NOMO-1 (cell line): ENCODE results near the gene IQCH.

ENCODE experiments used
- DNase-seq, 2 experiments: peaks; one replicate each; lab custom pipeline; 2025; ENCODE audit not compliant: unreplicated experiment in 2 of 2; lab: John Stamatoyannopoulos, UW

The IQCH gene

DNA sequence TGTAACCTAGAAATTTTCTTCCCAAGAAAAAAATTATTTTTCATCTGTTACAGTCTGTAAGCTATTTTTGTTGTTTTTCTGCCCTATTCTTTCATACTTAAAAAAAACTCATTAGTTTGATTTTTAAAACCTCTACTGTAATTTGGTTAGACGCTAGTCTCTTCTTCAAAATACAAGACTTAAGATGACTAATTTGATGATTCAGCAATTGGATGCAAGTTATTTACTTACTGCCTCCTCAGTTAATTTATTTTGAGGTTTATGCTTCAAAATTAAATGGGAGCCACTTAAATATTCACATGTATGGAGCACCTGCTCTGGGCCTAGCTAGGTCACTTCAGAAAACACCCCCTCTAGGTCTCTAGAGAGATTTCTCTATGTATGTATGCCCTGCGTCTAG lies 132.4 kb downstream of the IQCH start:
- no peak for DNase-seq

DNA sequence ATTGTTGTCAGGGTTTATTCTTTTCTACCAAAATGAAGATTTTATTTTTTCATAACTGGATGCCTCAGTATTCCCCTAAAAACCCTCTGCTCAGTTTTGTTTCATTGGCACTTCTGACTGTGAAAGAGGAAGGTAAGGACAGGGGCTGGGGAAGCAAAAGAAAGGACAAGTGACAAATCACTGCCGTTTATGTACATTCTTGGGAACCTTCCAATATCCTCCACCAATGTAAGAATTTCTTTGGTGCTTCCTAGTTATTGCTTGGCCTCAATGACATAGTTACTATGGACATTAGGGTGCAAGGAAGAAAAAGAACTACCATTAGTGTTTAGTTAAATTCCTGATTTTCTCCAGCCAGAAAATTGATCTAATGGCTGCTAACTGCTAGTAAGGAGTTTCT lies 135.4 kb downstream of the IQCH start:
- no peak for DNase-seq

DNA sequence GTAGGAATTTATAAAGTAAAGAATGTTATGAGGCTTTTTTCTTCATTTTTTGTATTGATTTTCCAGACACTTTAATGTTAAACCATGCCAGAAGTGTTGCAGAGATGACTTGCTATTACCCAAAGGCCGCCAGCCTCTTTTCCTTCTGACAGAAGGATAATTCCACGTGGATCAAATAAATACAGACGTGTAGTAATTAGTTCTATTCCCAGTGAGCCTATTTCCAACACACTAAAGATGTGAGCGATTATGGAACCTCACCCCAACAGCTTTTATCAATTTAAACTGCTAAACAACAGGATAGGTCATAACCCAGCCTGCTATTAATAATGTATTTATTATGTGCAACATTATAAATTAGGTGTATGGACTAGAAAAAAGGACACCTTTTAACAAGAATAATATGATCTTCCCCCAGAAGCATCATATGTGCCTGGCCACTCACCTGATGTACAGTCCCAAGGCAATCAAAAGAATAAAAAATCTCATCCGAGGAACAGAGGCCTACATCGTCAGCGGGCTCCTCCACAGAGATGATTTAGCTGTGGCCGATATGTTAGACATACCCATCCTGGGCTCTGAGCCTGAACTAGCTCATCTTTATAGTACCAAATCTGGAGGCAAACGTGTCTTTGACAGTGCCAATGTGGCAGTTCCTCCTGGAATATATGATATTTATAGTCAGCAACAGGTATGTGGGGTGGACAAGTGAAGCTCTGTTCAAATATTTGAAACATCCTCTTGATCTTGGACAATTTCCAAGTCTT lies 140.5 kb downstream of the IQCH start:
- DNase-seq = no peak

DNA sequence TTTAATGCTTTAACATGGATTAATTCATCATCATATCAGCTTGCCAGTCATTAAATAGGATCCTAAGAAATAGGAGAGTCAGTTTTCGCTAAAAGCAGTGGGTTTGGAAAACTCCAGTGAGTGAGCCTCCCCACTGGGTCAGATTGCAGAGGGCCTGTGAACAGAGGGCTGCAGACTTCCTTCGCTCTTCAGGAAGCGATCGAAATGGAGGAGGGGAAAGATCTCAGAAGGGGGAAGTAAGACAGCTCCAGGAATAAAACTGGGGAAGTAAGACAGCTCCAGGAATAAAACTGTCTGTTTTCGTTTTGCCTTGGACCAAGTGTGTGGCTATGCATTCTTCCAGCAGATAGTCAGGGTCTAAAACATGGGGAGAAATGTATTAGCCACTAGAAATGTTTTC lies 141.5 kb downstream of the IQCH start:
- peak in 1 of 2 experiments; percentile 46 for DNase-seq

DNA sequence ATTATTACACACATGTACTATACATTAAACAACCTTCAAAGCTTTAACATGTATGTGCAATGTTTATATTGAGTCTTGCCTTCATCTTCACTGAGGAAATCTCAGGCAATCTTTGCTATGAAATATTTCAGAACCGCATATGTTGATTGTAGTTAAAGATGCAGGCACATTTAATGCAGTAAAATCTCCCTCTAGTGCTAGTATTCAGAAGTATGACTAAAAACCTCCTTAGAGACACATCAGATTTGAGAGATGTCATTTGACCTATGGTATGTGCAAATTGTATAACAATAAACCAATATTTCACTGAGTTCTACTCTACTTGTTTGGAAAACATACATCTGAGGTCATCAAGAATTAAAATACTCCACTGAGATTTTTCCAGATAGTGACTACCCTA lies 142.6 kb downstream of the IQCH start:
- DNase-seq = no peak

DNA sequence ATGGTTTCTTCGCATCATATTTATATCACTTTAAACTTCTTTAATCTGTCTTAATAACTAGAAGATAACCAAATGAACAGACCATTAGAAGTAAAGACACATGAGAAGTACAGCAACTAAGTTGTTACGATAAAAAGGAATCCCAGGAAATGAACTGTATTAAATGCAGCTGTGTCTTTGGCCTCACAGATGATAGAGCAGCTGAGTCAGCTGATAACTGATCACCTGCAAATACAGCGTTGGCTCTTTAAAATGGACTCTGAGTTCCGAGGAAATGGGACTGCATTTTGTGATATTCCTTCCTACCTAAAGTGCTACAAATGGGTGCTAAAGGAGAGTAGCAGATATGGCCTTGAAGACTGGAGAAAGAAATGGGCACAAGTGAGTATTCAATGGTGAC lies 145.3 kb downstream of the IQCH start:
- DNase-seq = no peak

DNA sequence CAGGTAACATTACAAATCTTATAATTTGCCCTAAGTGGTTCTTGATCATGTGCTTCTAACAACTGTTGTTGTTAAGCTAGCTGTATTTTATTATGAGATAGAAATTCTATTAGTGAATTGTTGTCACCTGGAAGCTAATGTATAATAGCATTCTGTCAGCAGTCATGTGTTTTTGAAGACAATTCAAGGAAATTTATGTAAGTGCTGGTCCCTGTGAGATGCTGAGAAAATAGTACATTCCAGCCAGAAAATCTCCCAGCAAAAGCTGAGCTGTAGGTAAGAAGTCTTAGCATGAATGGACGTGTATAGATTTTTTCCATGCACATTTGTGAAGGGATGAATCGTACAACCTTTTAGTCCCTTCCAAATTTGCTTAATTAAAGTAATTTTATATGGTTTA lies 146.3 kb downstream of the IQCH start:
- no peak for DNase-seq

DNA sequence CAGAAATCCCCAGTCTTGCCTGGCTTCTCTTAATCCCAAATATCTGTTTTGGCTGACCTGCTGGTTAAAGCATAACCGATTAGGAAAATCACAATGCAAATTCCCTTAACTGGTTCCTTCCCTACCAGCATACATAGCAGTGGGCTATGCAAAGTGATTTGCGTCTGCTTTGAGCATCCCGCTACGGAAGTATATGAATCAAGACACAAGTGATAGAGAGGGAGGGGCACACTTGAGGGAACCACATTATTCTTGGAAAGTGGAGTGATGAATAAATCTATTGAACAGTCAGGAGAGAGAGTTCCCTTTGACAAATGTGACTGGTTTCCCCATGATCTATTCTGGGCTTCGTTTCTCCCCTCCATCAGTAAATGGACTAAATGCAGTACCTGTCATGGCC lies 146.8 kb downstream of the IQCH start:
- DNase-seq = no peak

DNA sequence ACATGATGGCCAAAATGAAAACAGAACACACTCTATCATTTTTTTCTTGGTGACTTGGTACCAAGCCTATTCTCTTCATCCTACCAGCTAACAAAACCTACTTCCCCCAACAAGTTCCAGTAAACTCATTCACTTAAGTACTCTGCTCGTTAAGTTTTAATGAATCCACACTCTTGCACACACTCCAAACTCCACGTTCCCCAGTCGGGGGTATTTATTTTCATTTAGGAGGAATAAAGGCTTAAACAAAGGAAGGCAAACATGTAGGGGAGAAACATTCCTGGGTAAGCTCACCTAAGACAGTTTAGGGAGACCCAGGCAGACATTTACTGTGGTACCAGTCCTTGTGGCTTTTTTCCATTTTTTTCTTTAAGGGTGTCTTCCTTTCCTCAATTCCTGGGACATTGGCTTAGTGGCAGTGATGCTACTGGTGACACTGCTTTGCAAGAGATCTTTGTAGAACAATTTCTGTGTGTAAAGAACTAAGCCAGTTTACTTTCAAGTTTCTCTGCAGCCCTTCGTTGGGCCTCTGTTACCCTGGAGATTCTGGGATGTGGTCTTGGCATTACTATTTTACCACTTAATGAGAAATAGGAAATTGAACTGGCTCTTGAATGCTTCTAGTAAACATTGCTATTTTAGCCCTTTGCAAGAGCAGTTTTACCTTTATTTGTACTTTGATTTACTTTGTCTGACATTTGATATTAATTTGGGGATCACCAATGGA lies 149.0 kb downstream of the IQCH start:
- DNase-seq = no peak

DNA sequence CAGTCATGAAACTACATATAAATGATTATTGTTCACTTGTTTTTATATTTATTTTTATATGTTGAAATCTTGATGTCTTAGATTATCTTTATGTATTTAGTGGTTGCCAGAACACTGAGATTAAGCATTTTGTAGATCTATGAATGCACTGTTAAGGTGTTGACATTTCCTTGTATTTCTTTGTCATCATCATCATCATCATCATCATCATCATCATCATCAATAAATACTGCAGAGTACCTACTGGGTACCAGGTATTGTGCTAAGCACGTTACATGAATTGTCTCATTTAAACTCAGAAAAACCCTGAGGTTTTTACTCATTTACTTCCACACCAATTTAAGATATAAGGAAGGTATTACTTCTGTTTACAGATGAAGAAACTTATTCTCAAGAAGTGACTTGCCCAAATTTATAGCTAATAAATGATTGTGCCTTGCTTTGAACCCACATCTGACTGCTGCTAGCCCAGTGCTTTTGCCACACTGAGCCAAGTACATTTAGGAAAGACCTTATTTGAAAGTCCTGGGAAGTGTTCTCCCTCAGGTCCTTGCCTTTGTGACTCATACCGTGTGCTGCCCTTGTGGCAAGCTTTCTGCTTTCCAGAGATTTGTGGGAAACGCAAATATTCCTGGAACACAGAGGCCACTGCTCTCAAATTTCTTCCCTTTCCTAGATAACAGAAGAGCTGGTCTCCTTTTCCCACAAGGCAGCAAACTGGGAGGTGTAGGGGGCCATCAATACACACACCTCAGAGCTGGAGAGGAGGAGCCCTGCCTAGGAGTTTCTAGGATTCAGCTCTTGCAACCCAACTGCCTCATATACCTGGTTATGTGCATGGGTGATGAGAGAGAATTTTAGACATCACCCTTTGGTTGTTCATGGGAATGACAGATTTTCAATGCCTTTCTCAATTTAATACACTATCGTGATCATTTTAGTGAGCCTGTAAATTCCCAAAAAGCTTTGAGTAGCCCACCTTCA lies 150.9 kb downstream of the IQCH start:
- no peak for DNase-seq

DNA sequence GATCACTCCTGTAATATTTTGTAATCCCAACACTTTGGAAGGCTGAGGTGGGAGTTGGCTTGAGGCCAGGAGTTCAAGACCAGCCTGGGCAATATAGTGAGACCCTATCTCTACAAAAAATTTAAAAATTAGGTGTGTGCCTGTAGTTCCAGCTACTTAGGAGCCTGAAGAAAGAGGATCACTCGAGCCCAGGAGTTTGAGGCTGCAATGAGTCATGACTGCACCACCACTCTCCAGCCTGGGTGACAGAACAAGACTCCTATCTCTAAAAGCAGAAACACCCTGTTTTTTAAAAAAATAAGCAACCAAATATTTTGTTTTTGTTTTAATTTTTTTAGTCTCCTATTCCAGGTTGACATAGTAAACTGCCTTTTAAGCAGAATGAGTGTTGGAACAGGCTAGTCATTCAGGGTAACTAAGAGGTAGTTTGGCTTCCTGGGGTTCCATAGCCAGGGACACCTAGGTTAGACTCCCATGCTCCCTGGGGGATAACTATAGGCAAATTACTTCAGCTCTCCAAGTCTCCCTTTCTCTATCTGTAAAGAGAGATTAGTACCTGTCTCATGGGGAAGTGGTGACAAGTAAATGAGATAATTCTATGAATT lies 151.8 kb downstream of the IQCH start:
- DNase-seq = no peak

DNA sequence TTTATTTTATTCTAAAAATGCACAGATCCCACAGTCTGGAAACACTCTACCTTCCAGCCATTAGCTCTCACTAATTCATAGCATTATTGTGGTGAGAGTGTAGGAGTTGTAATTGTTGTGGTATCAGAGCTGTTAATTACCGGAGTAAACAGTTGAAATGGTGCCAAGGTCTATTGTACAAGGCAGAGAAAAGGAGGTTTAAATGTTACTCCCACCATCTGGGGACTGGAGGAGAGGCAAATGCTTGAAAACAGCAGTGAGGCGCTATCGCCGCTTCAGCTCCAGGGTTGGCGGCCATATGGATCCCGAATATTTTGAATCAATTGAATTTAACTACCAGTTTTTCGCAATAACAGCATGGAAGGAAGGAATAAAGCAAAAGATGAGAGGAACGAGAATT lies 153.2 kb downstream of the IQCH start:
- no peak for DNase-seq

DNA sequence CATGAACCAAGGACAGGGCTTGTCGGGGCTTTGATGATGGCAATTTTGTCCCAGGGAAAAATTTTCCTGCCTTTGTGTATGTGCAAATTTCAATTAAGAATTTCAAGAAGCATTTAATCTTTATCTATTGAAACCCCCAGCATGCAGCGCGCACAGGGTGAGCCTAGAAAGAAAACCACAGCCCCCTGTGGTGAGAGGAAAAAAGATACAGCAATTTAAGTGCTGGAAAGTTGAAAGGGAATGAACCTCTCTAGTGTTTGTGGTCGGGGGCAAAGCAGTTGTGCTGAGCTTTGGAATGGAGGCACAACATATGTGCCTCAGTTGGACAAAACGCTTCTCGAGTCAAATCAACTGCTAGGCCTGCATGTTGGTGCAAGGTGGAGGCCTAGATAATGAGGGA lies 154.6 kb downstream of the IQCH start:
- no peak for DNase-seq

DNA sequence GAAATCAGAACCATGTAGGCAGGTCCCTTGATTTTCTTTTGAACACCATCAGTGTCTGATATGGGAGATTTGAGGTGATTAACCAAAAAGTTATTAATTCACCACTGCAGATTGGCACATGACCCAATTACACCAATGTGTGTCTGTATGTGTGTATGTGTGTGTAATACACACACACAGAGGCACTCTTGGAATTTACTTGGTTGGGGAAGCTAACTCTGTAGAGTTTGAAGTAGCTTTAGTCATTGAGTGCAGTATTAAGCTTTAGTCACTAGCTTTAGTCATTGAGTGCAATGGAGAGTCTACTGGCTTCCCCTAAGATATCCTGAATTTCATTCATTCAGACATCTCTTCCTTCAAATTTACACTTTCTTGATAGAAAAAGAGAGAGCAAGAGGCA lies 156.9 kb downstream of the IQCH start:
- no peak for DNase-seq

DNA sequence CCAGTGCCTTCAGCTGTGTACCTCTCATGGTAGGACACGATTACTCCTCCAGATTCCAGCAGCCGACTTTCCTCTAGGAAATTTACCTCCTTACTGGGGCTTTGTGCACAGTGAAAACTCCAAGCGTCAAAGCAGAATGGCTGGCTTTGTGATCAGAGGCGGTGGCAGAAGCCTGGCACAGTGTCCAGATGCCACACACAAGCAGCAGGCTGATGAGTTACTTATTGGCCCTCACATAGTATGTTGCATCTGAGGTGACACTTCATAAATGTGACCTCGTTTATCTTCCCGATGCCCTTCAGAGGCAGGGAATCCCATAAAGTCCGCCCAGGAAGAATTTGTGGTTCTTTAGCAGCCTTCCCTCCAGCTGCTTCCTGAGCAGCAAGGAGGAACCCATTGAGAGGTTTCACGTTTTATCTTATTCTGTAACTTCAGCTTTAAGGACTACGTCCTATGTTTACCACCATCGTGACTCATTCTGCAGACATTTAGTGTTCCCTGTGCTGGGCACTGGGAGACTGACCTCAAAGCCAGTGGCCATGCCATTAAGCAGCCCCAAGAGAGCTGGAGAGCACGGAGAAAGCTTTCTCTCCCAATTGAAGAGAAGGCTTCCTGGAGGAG lies 159.3 kb downstream of the IQCH start:
- no peak for DNase-seq

DNA sequence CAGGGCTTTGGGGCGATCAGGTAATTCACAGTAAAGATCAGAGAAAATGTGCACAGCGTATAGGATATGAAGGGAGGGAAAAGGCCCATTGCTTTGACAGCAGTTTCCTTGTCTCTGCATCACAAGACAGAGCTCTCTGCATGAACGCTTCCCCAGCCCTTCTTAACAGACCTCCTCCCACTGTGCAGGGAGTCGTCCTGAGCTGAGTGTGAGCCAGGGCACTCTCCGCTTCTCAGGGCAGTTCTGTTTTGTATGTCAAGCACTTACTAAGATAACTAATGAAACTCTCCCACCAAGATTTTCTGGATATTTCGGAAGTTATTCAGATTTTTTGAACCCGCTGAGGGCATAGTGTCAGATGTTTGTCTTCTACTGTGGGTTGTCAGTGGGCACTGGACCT lies 160.6 kb downstream of the IQCH start:
- no peak for DNase-seq

DNA sequence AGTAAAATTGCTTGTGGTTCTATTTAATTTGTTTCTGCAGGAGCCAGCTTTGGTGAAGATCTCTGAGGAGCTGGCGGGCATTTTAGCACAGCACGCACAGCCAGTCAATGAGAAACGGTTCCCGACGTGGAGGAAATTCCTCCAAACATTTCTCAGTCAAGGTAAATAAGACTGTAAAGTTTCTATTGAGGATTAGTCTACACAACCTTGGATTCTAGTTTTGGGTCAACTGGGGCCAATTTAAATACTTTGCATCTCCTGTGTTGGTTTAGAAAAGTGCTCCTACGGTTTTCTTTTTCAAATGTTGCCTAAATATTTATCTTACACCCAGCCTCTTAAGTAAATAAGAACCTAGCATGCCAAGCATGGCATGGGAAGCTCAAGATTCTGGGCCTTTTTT lies 162.3 kb downstream of the IQCH start:
- DNase-seq = no peak

DNA sequence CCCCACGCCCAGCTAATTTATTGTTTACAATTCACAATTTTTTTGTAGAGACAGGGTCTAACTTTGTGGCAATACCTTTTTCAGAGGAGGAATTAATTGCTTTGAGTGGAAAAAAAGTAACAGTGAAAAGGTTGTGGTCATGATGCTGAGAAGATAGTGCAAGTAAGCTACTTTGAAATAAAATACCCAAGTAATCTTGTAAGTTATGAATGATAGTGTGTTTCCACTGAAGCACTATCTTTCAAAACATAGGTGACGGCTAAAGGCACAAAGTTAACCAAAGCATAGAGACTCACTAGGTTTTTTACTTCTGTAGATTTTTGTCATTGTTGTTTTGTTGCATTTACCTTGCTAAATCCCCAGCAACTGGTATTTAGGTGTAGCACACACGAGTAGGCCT lies 165.1 kb downstream of the IQCH start:
- no peak for DNase-seq

DNA sequence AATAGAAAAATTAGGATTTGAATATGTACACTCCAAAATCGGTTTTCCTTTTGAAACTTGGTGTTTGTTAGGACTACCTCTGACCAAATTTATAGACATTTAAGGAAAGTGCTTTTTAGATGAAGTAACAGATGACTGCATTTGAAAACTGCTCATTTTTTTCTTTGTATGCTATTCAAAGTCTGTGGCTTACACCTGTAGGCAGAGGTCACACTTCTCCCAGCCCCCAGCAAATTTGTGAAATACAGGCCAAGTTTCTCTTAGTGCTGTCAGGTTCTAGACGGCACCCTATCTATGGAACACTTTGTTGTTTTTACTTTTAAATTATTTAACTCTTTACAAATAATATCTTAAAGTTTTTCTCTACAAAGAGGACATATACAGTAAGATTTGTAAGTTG lies 165.6 kb downstream of the IQCH start:
- no peak for DNase-seq

DNA sequence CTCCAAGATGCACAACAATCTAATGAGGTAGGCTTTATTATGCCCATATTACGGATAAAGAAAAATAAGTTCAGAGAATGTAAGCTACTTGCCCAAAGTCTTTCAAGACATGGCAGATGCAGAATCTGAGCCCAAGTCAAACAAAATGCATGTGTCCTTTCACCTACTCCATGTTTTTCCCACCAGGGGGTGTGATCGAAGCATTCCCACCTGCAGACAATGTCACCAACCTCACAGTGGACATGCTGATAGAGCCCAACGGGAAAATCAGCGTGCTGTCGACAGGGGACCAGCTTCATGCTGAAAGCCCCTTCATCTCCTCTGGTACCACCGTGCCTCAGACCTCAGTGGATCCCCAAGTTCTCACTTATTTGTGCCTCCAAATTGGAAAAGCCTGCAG lies 166.5 kb downstream of the IQCH start:
- DNase-seq = no peak

DNA sequence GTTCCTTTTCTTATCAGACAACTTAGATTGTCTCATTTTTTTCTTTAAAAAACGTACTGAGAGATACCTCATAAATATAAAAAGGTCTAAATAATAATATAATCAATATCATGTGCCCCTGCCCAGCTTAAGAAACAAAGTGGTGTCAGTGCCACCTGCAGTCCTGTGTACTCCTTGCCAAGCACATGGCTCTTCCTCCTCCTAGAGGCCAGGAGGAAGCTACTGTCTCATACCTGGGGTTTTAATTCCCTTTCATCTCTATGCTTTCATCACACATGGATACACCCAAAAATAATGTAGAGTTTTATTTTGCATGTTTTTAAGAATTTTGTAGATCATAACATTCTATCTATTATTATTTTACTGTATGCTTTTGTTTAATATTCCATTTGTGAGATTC lies 167.7 kb downstream of the IQCH start:
- no peak for DNase-seq
